ENCODE results near the gene CDK14. TPM values are rescaled to one million over a fixed set of nuclear protein-coding genes. Genes with fewer than 3 reads are reported as not detected.

Gene CDK14
- total RNA-seq, 4 donors from 2014 or later = 22.2 to 36.3 (median 28.6) TPM

- DNase-seq (ENCODE audit: low spot score in 2 of 2) = no peak
- Histone ChIP-seq H3K9me3 (peaks cover 0 to 4% (median 0%) of the 10 kb centered on the region in 4 donors), H3K4me3 (no peak overlapping the region), H3K27ac (no peak overlapping the region), H3K36me3 (peaks cover 0 to 9% (median 0%) of the 10 kb centered on the region in 3 donors), H3K27me3 (no peaks in the 10 kb centered on the region), H3K4me1 (peaks cover 0 to 5% (median 3%) of the 10 kb centered on the region in 4 donors)
- 66 to 73% methylated on average over 6 of the region's 6 CpGs for WGBS, 2 donors
- no peak for TF ChIP-seq CTCF (IDR thresholded peaks at IDR 0.05)
- TF ChIP-seq POLR2A (IDR thresholded peaks at IDR 0.05) = no peak
- TF ChIP-seq EP300 (IDR thresholded peaks at IDR 0.05) = no peak
Observed at GRCh38 chr7:90772410-90772809, 176.3 kb downstream of the CDK14 start.

GRCh38 chr7:90773269-90773668 is 177.1 kb downstream of the CDK14 start:
- Histone ChIP-seq H3K27ac (no peak overlapping the region), H3K36me3 (peaks cover 0 to 9% (median 0%) of the 10 kb centered on the region in 3 donors), H3K9me3 (peaks cover 0 to 4% (median 0%) of the 10 kb centered on the region in 4 donors), H3K4me1 (peaks cover 0 to 5% (median 3%) of the 10 kb centered on the region in 4 donors), H3K4me3 (no peak overlapping the region), H3K27me3 (no peaks in the 10 kb centered on the region)
- WGBS, 2 donors = 96 to 99% methylated on average over 3 of the region's 3 CpGs
- no peak for DNase-seq (ENCODE audit: low spot score in 2 of 2)
- TF ChIP-seq EP300 (IDR thresholded peaks at IDR 0.05) = no peak
- no peak for TF ChIP-seq CTCF (IDR thresholded peaks at IDR 0.05)
- TF ChIP-seq POLR2A (IDR thresholded peaks at IDR 0.05) = no peak

DNA sequence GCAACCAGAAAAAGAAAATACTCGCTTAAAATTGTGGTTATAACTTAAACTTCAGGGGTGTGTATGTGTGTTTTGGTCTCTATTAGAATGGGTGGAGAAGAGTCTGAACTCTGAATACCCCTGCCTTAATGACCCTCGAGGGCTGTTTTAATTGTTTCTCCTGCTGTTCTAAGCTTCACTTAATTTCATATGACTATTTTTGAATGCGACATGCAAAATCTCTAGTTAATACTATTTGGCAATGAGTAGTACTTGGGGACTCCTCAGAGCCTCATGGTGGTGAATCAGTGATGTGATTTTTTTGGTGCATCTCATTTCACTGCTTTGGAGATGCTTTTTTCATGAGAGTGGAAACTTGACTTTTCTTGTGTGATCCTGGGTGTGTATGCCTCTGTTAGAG is 178.6 kb downstream of the CDK14 start:
- no peak for DNase-seq (ENCODE audit: low spot score in 2 of 2)
- H3K4me3 ChIP-seq = no peak overlapping the region
- WGBS, 2 donors = 50 to 60% methylated on average over 3 of the region's 3 CpGs
- H3K36me3 ChIP-seq = peaks cover 0 to 9% (median 0%) of the 10 kb centered on the region in 3 donors
- peaks cover 0 to 4% (median 0%) of the 10 kb centered on the region in 4 donors for H3K9me3 ChIP-seq
- H3K27me3 ChIP-seq = no peaks in the 10 kb centered on the region
- no peak overlapping the region for H3K27ac ChIP-seq
- peaks cover 0 to 5% (median 2%) of the 10 kb centered on the region in 4 donors for H3K4me1 ChIP-seq
- TF ChIP-seq CTCF (IDR thresholded peaks at IDR 0.05) (no peak), EP300 (IDR thresholded peaks at IDR 0.05) (no peak), POLR2A (IDR thresholded peaks at IDR 0.05) (no peak)

DNA sequence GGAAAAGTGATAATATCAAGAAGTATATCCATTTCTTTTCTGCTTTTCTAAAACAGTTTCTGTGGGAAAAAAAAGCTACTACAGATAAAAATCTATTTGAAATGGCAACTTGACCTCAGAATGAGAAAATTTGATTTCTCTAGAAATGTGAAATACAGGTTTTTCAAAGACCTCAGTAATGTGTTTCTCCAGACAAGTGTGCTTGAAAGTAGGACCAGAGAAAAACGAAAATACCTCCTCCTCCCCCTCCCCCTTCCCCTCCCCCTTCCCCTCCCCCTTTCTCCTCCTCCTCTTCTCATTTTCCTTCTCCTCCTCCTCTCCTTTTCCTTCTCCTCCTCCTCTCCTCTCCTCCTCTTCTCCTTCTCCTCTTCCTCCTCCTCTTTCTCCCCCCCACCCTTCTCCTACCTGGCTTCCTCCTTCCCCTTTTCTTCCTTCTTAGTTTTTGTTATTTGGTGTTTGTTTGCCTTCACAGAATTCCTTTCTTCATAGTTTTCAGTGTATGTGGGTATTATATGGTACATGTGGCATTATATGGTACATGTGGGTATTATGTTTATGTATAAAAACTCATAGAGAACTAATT is 179.4 kb downstream of the CDK14 start:
- no peaks in the 10 kb centered on the region for H3K27me3 ChIP-seq
- WGBS, 2 donors = 46 to 69% methylated on average over 1 of the region's 1 CpG
- H3K4me3 ChIP-seq = no peak overlapping the region
- peaks cover 0 to 9% (median 0%) of the 10 kb centered on the region in 3 donors for H3K36me3 ChIP-seq
- H3K4me1 ChIP-seq = peaks cover 0 to 5% (median 2%) of the 10 kb centered on the region in 4 donors
- DNase-seq (ENCODE audit: low spot score in 2 of 2) = no peak
- H3K9me3 ChIP-seq = peaks cover 0 to 4% (median 0%) of the 10 kb centered on the region in 4 donors
- H3K27ac ChIP-seq = no peak overlapping the region
- TF ChIP-seq EP300 (IDR thresholded peaks at IDR 0.05) = no peak
- TF ChIP-seq CTCF (IDR thresholded peaks at IDR 0.05) = no peak
- no peak for TF ChIP-seq POLR2A (IDR thresholded peaks at IDR 0.05)

DNA sequence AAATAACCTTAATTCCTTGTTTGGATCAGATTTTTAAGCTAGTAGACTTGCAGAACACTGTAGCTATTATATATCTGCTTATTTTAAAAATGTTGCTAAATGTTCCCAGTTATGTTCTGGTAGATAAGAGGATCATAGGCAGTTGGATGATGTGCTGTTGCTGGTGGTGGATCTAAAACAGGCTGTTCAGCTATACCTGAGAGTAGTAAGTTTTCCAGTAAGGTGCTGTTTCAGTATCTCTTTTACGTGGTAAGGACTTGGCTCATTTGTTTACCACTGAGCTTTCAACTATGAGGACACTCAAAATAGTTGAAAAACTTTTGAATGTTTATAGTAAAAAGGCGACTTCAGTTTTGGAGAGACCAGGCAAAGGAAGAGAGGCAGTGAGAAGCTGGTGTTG is 180.9 kb downstream of the CDK14 start:
- no peaks in the 10 kb centered on the region for H3K27me3 ChIP-seq
- no peak overlapping the region for H3K27ac ChIP-seq
- no peak for TF ChIP-seq CTCF (IDR thresholded peaks at IDR 0.05)
- no peak for TF ChIP-seq EP300 (IDR thresholded peaks at IDR 0.05)
- TF ChIP-seq POLR2A (IDR thresholded peaks at IDR 0.05) = no peak
- no peak overlapping the region for H3K4me3 ChIP-seq
- WGBS, 2 donors = 75 to 77% methylated on average over 2 of the region's 2 CpGs
- no peaks in the 10 kb centered on the region for H3K36me3 ChIP-seq
- peaks cover 0 to 5% (median 2%) of the 10 kb centered on the region in 4 donors for H3K4me1 ChIP-seq
- H3K9me3 ChIP-seq = no peaks in the 10 kb centered on the region
- no peak for DNase-seq (ENCODE audit: low spot score in 2 of 2)
